GM23338 (cell line): ENCODE measurements around the gene KBTBD8. TPM values are rescaled to one million over a fixed set of nuclear protein-coding genes. Genes with fewer than 3 reads are reported as not detected.

ENCODE experiments used
- ATAC-seq: fragments of 200-7000 bp; cut with Tn5 transposase; 3 replicates; pipeline ENCODE4 v1.9.1; 2020
- DNase-seq: peaks from one replicate; pipeline ENCODE4 v3.0.0-alpha.2; 2015; ENCODE audit warnings: low spot score
- H2AFZ ChIP-seq: fragments of 200-600 bp; sonication (generic); 2 replicates; pipeline ENCODE4 v1.8.0; 2016; ENCODE audit warnings: antibody characterized with exemption, mild to moderate bottlenecking, moderate library complexity
- H3F3A ChIP-seq: fragments of 200-600 bp; sonication (generic); replicated peaks from 2 replicates; pipeline ENCODE4 v1.8.0; 2017; ENCODE audit warnings: antibody characterized with exemption, mixed run types, low read depth
- H3K27ac ChIP-seq: fragments of 200-600 bp; sonication (generic); 2 replicates; pipeline ENCODE4 v1.6.1; 2016; ENCODE audit warnings: low read depth
- H3K27me3 ChIP-seq: fragments of 200-600 bp; sonication (generic); 2 replicates; pipeline ENCODE4 v1.8.0; 2016; ENCODE audit warnings: mild to moderate bottlenecking, mixed run types, moderate library complexity; ENCODE audit not compliant: insufficient read depth
- H3K36me3 ChIP-seq: fragments of 200-600 bp; sonication (generic); 2 replicates; pipeline ENCODE4 v1.8.0; 2016; ENCODE audit warnings: mild to moderate bottlenecking; ENCODE audit not compliant: insufficient read depth
- H3K4me1 ChIP-seq: fragments of 200-600 bp; sonication (generic); 2 replicates; pipeline ENCODE4 v1.8.0; 2016; ENCODE audit warnings: mild to moderate bottlenecking, moderate library complexity; ENCODE audit not compliant: insufficient read depth
- H3K4me2 ChIP-seq: fragments of 200-600 bp; sonication (generic); 2 replicates; pipeline ENCODE4 v1.7.1; 2017; ENCODE audit warnings: mixed run types
- H3K4me3 ChIP-seq: fragments of 200-600 bp; sonication (generic); 2 replicates; pipeline ENCODE4 v1.6.1; 2016; ENCODE audit warnings: mixed run types
- H3K79me2 ChIP-seq: fragments of 200-600 bp; sonication (generic); replicated peaks from 2 replicates; pipeline ENCODE4 v1.8.0; 2017; ENCODE audit warnings: mild to moderate bottlenecking; ENCODE audit not compliant: insufficient read depth
- H3K9me2 ChIP-seq: fragments of 200-600 bp; sonication (generic); 2 replicates; pipeline ENCODE4 v1.8.0; 2017; ENCODE audit not compliant: insufficient read depth
- H4K20me1 ChIP-seq: fragments of 200-600 bp; sonication (generic); replicated peaks from 2 replicates; pipeline ENCODE4 v1.8.0; 2017; ENCODE audit warnings: mild to moderate bottlenecking; ENCODE audit not compliant: insufficient read depth
- H3K27ac Mint-ChIP-seq: 2 replicates; pipeline ENCODE4 v1.8.0; 2020; ENCODE audit warnings: inconsistent platforms, mild to moderate bottlenecking, moderate library complexity, mixed read lengths
- H3K27me3 Mint-ChIP-seq: 3 replicates; pipeline ENCODE4 v1.8.0; 2022; ENCODE audit warnings: low read depth, mild to moderate bottlenecking, moderate library complexity, mixed read lengths, inconsistent platforms; ENCODE audit not compliant: insufficient read depth, poor library complexity
- H3K36me3 Mint-ChIP-seq: 3 replicates; pipeline ENCODE4 v1.8.0; 2021; ENCODE audit warnings: low read depth, mild to moderate bottlenecking, inconsistent platforms, moderate library complexity, mixed read lengths
- H3K4me1 Mint-ChIP-seq: 3 replicates; pipeline ENCODE4 v1.8.0; 2020; ENCODE audit warnings: mild to moderate bottlenecking, inconsistent platforms, mixed read lengths
- H3K4me3 Mint-ChIP-seq: 3 replicates; pipeline ENCODE4 v1.8.0; 2021; ENCODE audit warnings: moderate library complexity, mild to moderate bottlenecking, inconsistent platforms, mixed read lengths
- H3K9me3 Mint-ChIP-seq: 3 replicates; pipeline ENCODE4 v1.8.0; 2020; ENCODE audit warnings: moderate library complexity, mild to moderate bottlenecking, inconsistent platforms, mixed read lengths
- CREB1 ChIP-seq: fragments of 250-450 bp; sonication (Bioruptor Pico); IDR thresholded peaks from 2 replicates; pipeline ENCODE4 v1.5.0; 2020; ENCODE audit warnings: low read depth, mild to moderate bottlenecking, moderate library complexity
- CTCF ChIP-seq, 2 experiments: fragments of 200-600 bp in 1 of 2; sonication (generic) in 1 of 2; conservative IDR thresholded peaks; 2 replicates each; pipeline versions ENCODE4 v1.5.1 to v1.6.1; 2016 to 2017; ENCODE audit warnings: antibody characterized with exemption in 2 of 2, low read depth in 2 of 2, mild to moderate bottlenecking in 2 of 2, moderate library complexity in 1 of 2
- ETS1 ChIP-seq: IDR thresholded peaks from 2 replicates; pipeline ENCODE4 v1.6.1; 2016; ENCODE audit warnings: antibody characterized with exemption
- NANOG ChIP-seq: IDR thresholded peaks from 2 replicates; pipeline ENCODE4 v1.6.1; 2016; ENCODE audit warnings: antibody characterized with exemption, borderline replicate concordance
- REST ChIP-seq: IDR thresholded peaks from one replicate; pipeline ENCODE4 v1.6.1; 2018; ENCODE audit warnings: antibody characterized with exemption; ENCODE audit not compliant: unreplicated experiment
- STAT1 ChIP-seq: IDR thresholded peaks from one replicate; pipeline ENCODE4 v1.6.1; 2016; ENCODE audit warnings: antibody characterized with exemption; ENCODE audit not compliant: unreplicated experiment
- ZNF114 ChIP-seq: fragments of 250-450 bp; sonication (Bioruptor Pico); IDR thresholded peaks from 2 replicates; pipeline ENCODE4 v1.5.0; 2020; ENCODE audit warnings: mild to moderate bottlenecking, moderate library complexity
- ZNF331 ChIP-seq: fragments of 250-450 bp; sonication (Bioruptor Pico); IDR thresholded peaks from 2 replicates; pipeline ENCODE4 v1.5.0; 2020; ENCODE audit warnings: low read depth, mild to moderate bottlenecking, moderate library complexity
- ZNF462 ChIP-seq: fragments of 250-450 bp; sonication (Bioruptor Pico); IDR thresholded peaks from 2 replicates; pipeline ENCODE4 v1.5.0; 2020; ENCODE audit warnings: mild to moderate bottlenecking, moderate library complexity
- polyA plus RNA-seq: library from polyadenylated mRNA; unstranded; fragments of >200 nt; fragmentation: Nextera tagmentation; extraction: Ambion mirVana; gene quantifications from 2 replicates; pipeline ENCODE4 v1.2.1, GENCODE V29; 2016
- total RNA-seq: library from RNA; depleted of rRNA; stranded (reverse); fragments of >200 nt; shearing (Covaris generic); gene quantifications from 2 replicates; pipeline ENCODE4 v1.2.3, GENCODE V29; 2014

Gene KBTBD8
- total and polyA plus RNA-seq, 2 experiments from 2014 or later = 3.5 to 19.9 TPM

- TF ChIP-seq REST (no peak), CTCF (conservative IDR thresholded peaks at IDR 0.05; ENCODE audit: low read depth in 2 of 2) (no peak), NANOG (no peak)
Observed at GRCh38 chr3:67008388-67008787, 10.3 kb downstream of the KBTBD8 start (continued).

- Histone ChIP-seq H3K79me2 (peaks cover 33% of the 10 kb centered on the region), H3F3A (no peaks in the 10 kb centered on the region), H3K9me2 (no peaks in the 10 kb centered on the region), H3K4me2 (no peak overlapping the region), H3K4me1 (peaks cover 7% of the 10 kb centered on the region), H2AFZ (no peak overlapping the region), H3K27ac (no peak overlapping the region), H4K20me1 (no peaks in the 10 kb centered on the region), H3K4me3 (no peak overlapping the region), H3K36me3 (peaks cover 9% of the 10 kb centered on the region; the same call in 1 of the 2 replicates), H3K27me3 (no peaks in the 10 kb centered on the region)
- no peak for DNase-seq
- H3K9me3 Mint-ChIP-seq = no peaks in the 10 kb centered on the region
- no peaks in the 10 kb centered on the region for H3K27me3 Mint-ChIP-seq
- H3K4me3 Mint-ChIP-seq = no peak overlapping the region
- H3K4me1 Mint-ChIP-seq = peaks cover 24% of the 10 kb centered on the region
- ATAC-seq = no peak
- peaks cover 10% of the 10 kb centered on the region; the same call in 2 of the 3 replicates for H3K36me3 Mint-ChIP-seq
- H3K27ac Mint-ChIP-seq = no peak overlapping the region
- no peak for TF ChIP-seq CREB1 (CRISPR knock-in tag)
- TF ChIP-seq ETS1 = no peak
- no peak for TF ChIP-seq STAT1
- TF ChIP-seq ZNF462 (CRISPR knock-in tag) = no peak
- no peak for TF ChIP-seq ZNF331
- no peak for TF ChIP-seq REST
- no peak for TF ChIP-seq ZNF114 (CRISPR knock-in tag)
Observed at GRCh38 chr3:67009716-67010115, 11.6 kb downstream of the KBTBD8 start.
